SK-N-SH treated with all-trans-retinoic acid at 6 μM for 48 hours (cell line): ENCODE data around the gene SF3B6.
"Not testable (repeated sequence)": the region's sequence is repeated elsewhere in the genome, so short reads cannot be mapped to it uniquely, and the experiment has no call there.

Experiments
- ESRRG ChIP-seq: fragments of 250-450 bp; sonication (Bioruptor Pico); IDR thresholded peaks from 2 replicates; pipeline ENCODE4 v1.6.1; 2021; ENCODE audit warnings: mild to moderate bottlenecking
- GLIS3 ChIP-seq: fragments of 250-450 bp; sonication (Bioruptor Pico); IDR thresholded peaks from 2 replicates; pipeline ENCODE4 v1.5.0; 2020; ENCODE audit warnings: mild to moderate bottlenecking, moderate library complexity
- PPARA ChIP-seq: fragments of 250-450 bp; sonication (Bioruptor Pico); IDR thresholded peaks from 2 replicates; pipeline ENCODE4 v1.5.0; 2020; ENCODE audit warnings: mild to moderate bottlenecking, borderline replicate concordance
- RARB ChIP-seq: fragments of 250-450 bp; sonication (Bioruptor Pico); IDR thresholded peaks from 2 replicates; pipeline ENCODE4 v1.8.0; 2021; ENCODE audit warnings: mild to moderate bottlenecking, moderate library complexity
- TCF4 ChIP-seq: fragments of 250-450 bp; sonication (Bioruptor Pico); IDR thresholded peaks from 2 replicates; pipeline ENCODE4 v1.8.0; 2021; ENCODE audit warnings: mild to moderate bottlenecking, moderate library complexity, borderline replicate concordance
- TOX ChIP-seq: fragments of 250-450 bp; sonication (Bioruptor Pico); IDR thresholded peaks from 2 replicates; pipeline ENCODE4 v1.8.0; 2021; ENCODE audit warnings: mild to moderate bottlenecking, moderate library complexity, borderline replicate concordance
- ZFP3 ChIP-seq: fragments of 250-450 bp; sonication (Bioruptor Pico); IDR thresholded peaks from 2 replicates; pipeline ENCODE4 v1.5.0; 2020; ENCODE audit warnings: mild to moderate bottlenecking, moderate library complexity
- TF ChIP-seq, protein P1 (sequence below): fragments of 250-450 bp; sonication (Bioruptor Pico); IDR thresholded peaks from 2 replicates; pipeline ENCODE4 v1.5.1; 2020; ENCODE audit warnings: low read depth, mild to moderate bottlenecking, moderate library complexity
- TF ChIP-seq, protein P2 (sequence below): fragments of 250-450 bp; sonication (Bioruptor Pico); IDR thresholded peaks from 2 replicates; pipeline ENCODE4 v1.8.0; 2020; ENCODE audit warnings: mild to moderate bottlenecking, moderate library complexity, borderline replicate concordance
- TF ChIP-seq, protein P3 (sequence below): fragments of 250-450 bp; sonication (Bioruptor Pico); IDR thresholded peaks from 2 replicates; pipeline ENCODE4 v1.5.1; 2021; ENCODE audit warnings: mild to moderate bottlenecking, moderate library complexity

DNA sequence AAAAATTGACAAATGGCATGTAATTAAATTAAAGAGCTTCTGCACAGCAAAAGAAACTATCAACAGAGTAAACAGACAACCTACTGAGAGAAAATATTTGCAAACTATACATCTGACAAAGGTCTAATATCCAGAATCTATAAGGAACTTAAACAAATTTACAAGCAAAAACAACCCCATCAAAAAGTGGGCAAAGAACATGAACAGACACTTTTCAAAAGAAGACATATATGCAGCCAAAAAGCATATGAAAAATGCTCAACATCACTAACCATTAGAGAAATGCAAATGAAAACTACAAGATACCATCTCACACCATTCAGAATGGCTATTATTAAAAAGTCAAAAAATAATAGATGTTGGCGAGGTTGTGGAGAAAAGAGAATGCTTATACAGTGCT lies 33.3 kb upstream of the SF3B6 start:
- TF ChIP-seq RARB (CRISPR knock-in tag); TOX (CRISPR knock-in tag); GLIS3; ZFP3 (CRISPR knock-in tag); TCF4 (CRISPR knock-in tag); ESRRG (CRISPR knock-in tag); PPARA (CRISPR knock-in tag): not testable (repeated sequence)
- TF ChIP-seq, protein P1, sequence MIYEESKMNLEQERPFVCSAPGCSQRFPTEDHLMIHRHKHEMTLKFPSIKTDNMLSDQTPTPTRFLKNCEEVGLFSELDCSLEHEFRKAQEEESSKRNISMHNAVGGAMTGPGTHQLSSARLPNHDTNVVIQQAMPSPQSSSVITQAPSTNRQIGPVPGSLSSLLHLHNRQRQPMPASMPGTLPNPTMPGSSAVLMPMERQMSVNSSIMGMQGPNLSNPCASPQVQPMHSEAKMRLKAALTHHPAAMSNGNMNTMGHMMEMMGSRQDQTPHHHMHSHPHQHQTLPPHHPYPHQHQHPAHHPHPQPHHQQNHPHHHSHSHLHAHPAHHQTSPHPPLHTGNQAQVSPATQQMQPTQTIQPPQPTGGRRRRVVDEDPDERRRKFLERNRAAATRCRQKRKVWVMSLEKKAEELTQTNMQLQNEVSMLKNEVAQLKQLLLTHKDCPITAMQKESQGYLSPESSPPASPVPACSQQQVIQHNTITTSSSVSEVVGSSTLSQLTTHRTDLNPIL (CRISPR knock-in tag), result not testable (repeated sequence)
- TF ChIP-seq, protein P2, sequence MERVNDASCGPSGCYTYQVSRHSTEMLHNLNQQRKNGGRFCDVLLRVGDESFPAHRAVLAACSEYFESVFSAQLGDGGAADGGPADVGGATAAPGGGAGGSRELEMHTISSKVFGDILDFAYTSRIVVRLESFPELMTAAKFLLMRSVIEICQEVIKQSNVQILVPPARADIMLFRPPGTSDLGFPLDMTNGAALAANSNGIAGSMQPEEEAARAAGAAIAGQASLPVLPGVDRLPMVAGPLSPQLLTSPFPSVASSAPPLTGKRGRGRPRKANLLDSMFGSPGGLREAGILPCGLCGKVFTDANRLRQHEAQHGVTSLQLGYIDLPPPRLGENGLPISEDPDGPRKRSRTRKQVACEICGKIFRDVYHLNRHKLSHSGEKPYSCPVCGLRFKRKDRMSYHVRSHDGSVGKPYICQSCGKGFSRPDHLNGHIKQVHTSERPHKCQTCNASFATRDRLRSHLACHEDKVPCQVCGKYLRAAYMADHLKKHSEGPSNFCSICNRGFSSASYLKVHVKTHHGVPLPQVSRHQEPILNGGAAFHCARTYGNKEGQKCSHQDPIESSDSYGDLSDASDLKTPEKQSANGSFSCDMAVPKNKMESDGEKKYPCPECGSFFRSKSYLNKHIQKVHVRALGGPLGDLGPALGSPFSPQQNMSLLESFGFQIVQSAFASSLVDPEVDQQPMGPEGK (CRISPR knock-in tag), result not testable (repeated sequence)
- TF ChIP-seq, protein P3, sequence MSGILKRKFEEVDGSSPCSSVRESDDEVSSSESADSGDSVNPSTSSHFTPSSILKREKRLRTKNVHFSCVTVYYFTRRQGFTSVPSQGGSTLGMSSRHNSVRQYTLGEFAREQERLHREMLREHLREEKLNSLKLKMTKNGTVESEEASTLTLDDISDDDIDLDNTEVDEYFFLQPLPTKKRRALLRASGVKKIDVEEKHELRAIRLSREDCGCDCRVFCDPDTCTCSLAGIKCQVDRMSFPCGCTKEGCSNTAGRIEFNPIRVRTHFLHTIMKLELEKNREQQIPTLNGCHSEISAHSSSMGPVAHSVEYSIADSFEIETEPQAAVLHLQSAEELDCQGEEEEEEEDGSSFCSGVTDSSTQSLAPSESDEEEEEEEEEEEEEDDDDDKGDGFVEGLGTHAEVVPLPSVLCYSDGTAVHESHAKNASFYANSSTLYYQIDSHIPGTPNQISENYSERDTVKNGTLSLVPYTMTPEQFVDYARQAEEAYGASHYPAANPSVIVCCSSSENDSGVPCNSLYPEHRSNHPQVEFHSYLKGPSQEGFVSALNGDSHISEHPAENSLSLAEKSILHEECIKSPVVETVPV (CRISPR knock-in tag), result not testable (repeated sequence)
